NB4 (cell line): ENCODE measurements around the gene SPACA6.
"Not testable (repeated sequence)": the region's sequence is repeated elsewhere in the genome, so short reads cannot be mapped to it uniquely, and the experiment has no call there.

ENCODE experiments used
- DNase-seq: peaks from one replicate; pipeline ENCODE4 v3.0.0; 2010; ENCODE audit warnings: low read depth
- H3K4me3 ChIP-seq: one replicate; pipeline ENCODE4 v1.5.1; 2011; ENCODE audit warnings: mild to moderate bottlenecking, low read depth, low read length, moderate library complexity
- MAX ChIP-seq: IDR thresholded peaks from 2 replicates; pipeline ENCODE4 v1.6.1; 2011; ENCODE audit warnings: low read depth, low read length
- MYC ChIP-seq: IDR thresholded peaks from 2 replicates; pipeline ENCODE4 v1.6.1; 2011; ENCODE audit warnings: low read depth, low read length
- POLR2A ChIP-seq: IDR thresholded peaks from 2 replicates; pipeline ENCODE4 v1.6.1; 2011; ENCODE audit warnings: mild to moderate bottlenecking; ENCODE audit not compliant: insufficient read length; ENCODE audit errors: extremely low read depth
- TF ChIP-seq, protein P1 (sequence below): IDR thresholded peaks from one replicate; pipeline ENCODE4 v1.5.1; 2012; ENCODE audit warnings: low read depth, low read length

SPACA6 gene, protein sequence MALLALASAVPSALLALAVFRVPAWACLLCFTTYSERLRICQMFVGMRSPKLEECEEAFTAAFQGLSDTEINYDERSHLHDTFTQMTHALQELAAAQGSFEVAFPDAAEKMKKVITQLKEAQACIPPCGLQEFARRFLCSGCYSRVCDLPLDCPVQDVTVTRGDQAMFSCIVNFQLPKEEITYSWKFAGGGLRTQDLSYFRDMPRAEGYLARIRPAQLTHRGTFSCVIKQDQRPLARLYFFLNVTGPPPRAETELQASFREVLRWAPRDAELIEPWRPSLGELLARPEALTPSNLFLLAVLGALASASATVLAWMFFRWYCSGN

DNA sequence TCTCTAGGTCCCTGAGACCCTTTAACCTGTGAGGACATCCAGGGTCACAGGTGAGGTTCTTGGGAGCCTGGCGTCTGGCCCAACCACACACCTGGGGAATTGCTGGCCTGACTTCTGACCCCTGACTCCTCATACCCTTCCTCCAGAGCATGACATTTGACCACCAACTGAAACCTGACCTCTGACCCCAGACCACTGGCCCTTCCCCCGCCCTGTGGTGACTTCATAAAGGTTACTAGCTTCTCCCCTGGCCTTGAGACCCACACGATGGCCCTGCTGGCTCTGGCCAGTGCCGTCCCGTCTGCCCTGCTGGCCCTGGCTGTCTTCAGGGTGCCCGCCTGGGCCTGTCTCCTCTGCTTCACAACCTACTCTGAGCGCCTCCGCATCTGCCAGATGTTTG, at the start of gene SPACA6:
Gene SPACA6 (plus strand): TSS at position 71 of the 400 bp plus-strand sequence. CDS start 197 bp downstream, at position 268.
- TF ChIP-seq POLR2A (no peak), MYC (no peak), MAX (no peak)
- TF ChIP-seq, protein P1, sequence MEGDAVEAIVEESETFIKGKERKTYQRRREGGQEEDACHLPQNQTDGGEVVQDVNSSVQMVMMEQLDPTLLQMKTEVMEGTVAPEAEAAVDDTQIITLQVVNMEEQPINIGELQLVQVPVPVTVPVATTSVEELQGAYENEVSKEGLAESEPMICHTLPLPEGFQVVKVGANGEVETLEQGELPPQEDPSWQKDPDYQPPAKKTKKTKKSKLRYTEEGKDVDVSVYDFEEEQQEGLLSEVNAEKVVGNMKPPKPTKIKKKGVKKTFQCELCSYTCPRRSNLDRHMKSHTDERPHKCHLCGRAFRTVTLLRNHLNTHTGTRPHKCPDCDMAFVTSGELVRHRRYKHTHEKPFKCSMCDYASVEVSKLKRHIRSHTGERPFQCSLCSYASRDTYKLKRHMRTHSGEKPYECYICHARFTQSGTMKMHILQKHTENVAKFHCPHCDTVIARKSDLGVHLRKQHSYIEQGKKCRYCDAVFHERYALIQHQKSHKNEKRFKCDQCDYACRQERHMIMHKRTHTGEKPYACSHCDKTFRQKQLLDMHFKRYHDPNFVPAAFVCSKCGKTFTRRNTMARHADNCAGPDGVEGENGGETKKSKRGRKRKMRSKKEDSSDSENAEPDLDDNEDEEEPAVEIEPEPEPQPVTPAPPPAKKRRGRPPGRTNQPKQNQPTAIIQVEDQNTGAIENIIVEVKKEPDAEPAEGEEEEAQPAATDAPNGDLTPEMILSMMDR: no peak
- no peak within 1 kb of the TSS for H3K4me3 ChIP-seq
- no peak for DNase-seq

DNA sequence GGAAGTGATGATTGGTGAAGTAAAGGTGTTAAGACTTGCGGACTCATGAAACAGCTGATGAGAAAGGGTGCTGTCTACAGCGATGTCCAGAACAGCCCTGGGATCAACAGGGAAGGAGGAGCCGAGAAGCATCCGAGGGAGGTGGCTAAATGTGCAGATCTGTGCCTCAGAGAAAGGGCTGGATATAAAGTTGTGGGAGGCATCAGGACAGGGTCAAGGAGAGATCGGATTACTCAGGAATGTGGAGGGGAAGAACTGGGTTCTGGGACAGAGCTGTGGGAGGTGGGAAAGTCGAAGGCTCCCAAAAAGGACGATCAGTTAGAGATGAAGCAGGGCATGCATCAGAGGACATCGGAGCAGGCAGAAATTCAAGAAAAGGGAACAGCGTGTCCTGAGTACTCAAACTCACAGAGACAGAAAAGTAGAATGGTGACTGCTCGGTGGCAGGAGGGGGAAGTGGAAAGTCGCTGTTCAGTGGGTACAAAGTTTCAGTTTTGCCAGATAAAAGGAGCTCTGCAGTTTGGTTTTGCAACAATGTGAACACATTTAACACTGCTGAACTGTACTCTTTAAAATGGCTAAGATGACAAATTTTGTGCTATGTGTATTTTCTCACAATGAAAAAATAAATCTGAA, 48.4 kb upstream of the SPACA6 start:
- peak; percentile 50 for DNase-seq
- no peak overlapping the region for H3K4me3 ChIP-seq
- TF ChIP-seq MAX (no peak), POLR2A (no peak), MYC (no peak)
- TF ChIP-seq, protein P1: no peak

DNA sequence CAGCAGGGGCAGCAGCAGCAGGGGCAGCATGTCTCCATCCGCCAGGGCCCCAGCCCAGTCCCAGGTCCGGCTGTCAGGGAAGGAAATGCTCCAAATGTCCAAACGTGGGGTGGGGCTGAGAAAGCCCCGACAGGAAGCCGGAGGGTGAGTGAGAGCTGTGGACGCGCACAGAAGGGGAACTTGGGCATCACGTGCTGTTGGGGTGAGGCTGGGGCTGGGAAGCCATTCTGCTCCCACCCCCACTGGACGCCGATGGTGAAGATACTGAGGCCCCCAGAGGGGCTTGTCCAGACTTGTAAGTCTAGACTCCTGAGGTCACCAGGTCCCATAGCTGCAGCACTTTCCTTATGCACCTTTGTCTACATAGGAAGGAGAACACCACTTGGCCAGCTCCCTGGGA, 46.4 kb upstream of the SPACA6 start, which contains the start of gene SIGLEC14:
Gene SIGLEC14 (minus strand): TSS at position 96 of the 400 bp plus-strand sequence. CDS start 66 bp downstream, at position 30.
- DNase-seq: peak; percentile 49

DNA sequence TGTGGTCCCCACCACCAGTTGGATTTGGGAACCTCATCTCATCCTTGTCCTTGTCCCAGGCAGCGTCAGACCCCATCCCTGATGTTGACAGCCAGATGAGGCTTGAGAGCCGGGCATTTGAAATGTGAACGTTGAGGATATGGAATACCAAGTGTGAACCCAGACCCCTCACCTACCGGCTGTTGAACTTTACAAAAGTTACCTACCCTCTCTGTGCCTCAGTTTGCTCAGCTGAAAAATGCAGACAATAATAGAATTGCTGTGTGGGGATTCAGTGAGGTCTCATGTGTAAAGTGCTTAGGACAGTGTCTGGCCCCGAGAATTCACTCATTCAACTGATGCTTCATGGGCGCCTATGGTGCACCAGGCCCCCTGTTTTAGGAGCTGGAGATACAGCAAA, 45.8 kb upstream of the SPACA6 start:
- TF ChIP-seq MYC: no peak
- TF ChIP-seq MAX: no peak
- no peak for TF ChIP-seq POLR2A

More for the DNA sequence above, 46.4 kb upstream of the SPACA6 start, which contains the start of gene SIGLEC14:
- not testable (repeated sequence) for H3K4me3 ChIP-seq

GRCh38 chr19:51651216-51651846, 41.8 kb upstream of the SPACA6 start:
- DNase-seq: peak; percentile 78
- H3K4me3 ChIP-seq: no peak overlapping the region
- TF ChIP-seq, protein P1: no peak
- no peak for TF ChIP-seq POLR2A
- no peak for TF ChIP-seq MAX
- no peak for TF ChIP-seq MYC

More for the DNA sequence above, 45.8 kb upstream of the SPACA6 start:
- H3K4me3 ChIP-seq: no peak overlapping the region
- no peak for DNase-seq

DNA sequence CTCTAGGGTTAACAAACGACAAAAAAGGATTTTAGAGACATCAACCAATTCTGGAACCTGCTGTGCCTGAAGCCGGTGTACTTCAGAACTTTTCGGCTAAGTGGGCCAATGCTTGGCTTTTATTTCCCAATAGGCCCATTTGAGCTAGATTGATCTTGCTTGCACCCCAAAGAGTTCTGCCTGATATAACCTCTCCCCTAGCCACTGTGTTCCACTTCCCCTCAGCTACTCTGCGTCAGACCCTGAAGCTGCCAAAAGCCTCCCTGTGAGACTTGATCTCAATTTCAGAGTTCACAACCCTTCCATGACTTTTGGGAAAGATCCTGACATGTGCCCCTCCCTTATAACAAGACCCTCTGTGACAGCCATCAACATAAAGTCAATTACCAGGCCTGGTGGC, 40.9 kb upstream of the SPACA6 start:
- DNase-seq: no peak
- TF ChIP-seq, protein P1: no peak
- no peak overlapping the region for H3K4me3 ChIP-seq
